ENCODE data around the gene VIM. TPM values are rescaled to one million over a fixed set of nuclear protein-coding genes. Genes with fewer than 3 reads are reported as not detected.

VIM gene
- total and polyA plus RNA-seq, 8 donors = 269 to 723 (median 496) TPM

DNA sequence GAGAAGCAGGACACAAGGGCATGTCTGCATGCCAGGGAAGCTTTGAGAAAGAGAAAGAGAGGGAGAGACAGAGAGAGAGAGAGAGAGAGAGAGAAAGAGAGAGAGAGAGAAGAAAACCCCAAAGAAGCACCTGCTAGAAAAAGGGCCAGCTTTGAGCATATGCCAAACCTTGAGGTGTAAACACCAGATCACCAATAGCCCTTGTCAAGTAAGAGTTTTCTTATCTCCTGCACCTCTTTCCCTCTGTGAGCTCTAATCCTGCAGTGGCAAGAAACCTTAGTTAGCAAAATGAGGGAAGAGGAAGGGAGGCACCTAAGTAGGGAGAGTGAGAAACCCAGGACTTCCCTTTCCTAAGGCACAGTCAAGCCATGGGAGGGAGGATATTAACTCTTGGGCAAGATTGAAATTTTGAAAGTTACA is 15.2 kb upstream of the VIM start:
- intact Hi-C loops (cut with DNase I; ENCODE audit: low total_unique reads) = no loop called here
- DNase-seq = no peak
- TF ChIP-seq, protein P1, sequence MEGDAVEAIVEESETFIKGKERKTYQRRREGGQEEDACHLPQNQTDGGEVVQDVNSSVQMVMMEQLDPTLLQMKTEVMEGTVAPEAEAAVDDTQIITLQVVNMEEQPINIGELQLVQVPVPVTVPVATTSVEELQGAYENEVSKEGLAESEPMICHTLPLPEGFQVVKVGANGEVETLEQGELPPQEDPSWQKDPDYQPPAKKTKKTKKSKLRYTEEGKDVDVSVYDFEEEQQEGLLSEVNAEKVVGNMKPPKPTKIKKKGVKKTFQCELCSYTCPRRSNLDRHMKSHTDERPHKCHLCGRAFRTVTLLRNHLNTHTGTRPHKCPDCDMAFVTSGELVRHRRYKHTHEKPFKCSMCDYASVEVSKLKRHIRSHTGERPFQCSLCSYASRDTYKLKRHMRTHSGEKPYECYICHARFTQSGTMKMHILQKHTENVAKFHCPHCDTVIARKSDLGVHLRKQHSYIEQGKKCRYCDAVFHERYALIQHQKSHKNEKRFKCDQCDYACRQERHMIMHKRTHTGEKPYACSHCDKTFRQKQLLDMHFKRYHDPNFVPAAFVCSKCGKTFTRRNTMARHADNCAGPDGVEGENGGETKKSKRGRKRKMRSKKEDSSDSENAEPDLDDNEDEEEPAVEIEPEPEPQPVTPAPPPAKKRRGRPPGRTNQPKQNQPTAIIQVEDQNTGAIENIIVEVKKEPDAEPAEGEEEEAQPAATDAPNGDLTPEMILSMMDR (IDR thresholded peaks at IDR 0.05) = no peak
- TF ChIP-seq POLR2A (IDR thresholded peaks at IDR 0.05) = no peak
- no peak for TF ChIP-seq POLR2AphosphoS5 (IDR thresholded peaks at IDR 0.05)

DNA sequence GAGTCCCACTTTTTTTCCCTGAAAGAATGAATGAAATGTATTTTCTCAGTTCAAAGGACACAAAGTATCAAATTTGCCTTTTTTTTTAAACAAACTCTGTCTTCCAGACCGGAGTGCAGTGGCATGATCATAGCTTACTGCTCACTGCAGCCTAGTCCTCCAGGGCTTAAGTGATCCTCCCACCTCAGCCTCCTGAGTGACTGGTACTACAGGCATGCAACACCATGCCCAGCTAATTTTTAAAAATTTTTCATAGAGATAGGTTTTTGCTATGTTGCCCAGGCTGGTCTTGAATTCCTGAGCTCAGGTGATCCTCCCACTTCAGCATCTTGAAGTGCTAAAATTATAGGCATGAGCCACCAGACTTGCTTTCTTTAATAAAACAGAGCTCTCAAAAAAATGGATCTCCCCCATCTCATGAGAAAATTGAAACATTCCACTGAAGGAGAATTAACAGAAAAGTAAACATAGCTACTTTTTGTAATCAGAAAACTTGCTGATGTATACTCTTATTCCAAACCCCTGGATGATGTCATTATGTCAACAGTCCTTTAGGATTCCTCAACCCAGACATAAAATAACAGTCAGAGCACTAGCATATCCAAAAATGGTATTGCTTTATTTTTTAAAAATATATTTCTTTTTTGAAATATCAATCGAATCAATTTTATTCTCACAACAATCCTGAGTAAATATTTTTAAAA is 14.2 kb upstream of the VIM start:
- H3K4me3 ChIP-seq = no peak overlapping the region
- no peaks in the 10 kb centered on the region for H3K27me3 ChIP-seq
- no peak for DNase-seq
- intact Hi-C loops (cut with DNase I; ENCODE audit: low total_unique reads) = no loop called here
- H3K4me1 ChIP-seq = peaks cover 0 to 47% (median 0%) of the 10 kb centered on the region in 4 donors
- no peaks in the 10 kb centered on the region for H3K36me3 ChIP-seq
- 76 to 83% (median 80%) methylated on average over 2 of the region's 2 CpGs for WGBS, 5 donors
- H3K27ac ChIP-seq = no peak overlapping the region
- H3K9me3 ChIP-seq = no peaks in the 10 kb centered on the region
- TF ChIP-seq POLR2A (IDR thresholded peaks at IDR 0.05) = no peak
- TF ChIP-seq, protein P1 (IDR thresholded peaks at IDR 0.05) = no peak
- TF ChIP-seq EP300 (IDR thresholded peaks at IDR 0.05) = no peak
- TF ChIP-seq POLR2AphosphoS5 (IDR thresholded peaks at IDR 0.05) = no peak

More for the DNA sequence above, 15.2 kb upstream of the VIM start:
- Histone ChIP-seq H3K27ac (no peak overlapping the region), H3K4me3 (no peak overlapping the region), H3K27me3 (no peaks in the 10 kb centered on the region), H3K4me1 (peaks cover 0 to 47% (median 0%) of the 10 kb centered on the region in 4 donors), H3K36me3 (no peaks in the 10 kb centered on the region), H3K9me3 (no peaks in the 10 kb centered on the region)

DNA sequence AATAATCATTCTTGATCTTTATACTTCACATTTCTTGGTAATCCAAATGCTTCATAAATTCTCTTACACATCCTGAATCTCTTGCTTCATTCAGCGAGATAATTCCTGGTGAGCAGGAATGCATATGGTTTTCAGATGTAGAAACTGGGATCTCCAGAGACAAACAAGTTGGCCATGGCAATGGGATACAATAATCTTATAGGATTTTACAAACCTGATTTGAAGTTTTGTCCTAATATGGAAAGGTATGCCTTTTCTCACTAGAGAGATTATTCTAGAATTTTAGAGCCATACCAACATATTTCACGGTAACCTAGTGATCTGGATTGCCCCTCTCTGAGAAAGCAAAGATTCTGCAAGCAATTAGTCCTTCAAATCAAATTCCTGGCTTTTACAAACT is 13.5 kb upstream of the VIM start:
- intact Hi-C loops (cut with DNase I; ENCODE audit: low total_unique reads) = no loop called here
- TF ChIP-seq POLR2A (IDR thresholded peaks at IDR 0.05) = no peak
- no peak overlapping the region for H3K4me3 ChIP-seq
- H3K36me3 ChIP-seq = no peaks in the 10 kb centered on the region
- no peaks in the 10 kb centered on the region for H3K9me3 ChIP-seq
- peak overlapping the region in 3 of 5 donors; percentile 65 to 78 (median 77) for H3K27ac ChIP-seq
- no peaks in the 10 kb centered on the region for H3K27me3 ChIP-seq
- WGBS, 5 donors = 73 to 83% (median 79%) methylated on average over 2 of the region's 2 CpGs
- peaks cover 0 to 47% (median 0%) of the 10 kb centered on the region in 4 donors for H3K4me1 ChIP-seq
- no peak for DNase-seq

DNA sequence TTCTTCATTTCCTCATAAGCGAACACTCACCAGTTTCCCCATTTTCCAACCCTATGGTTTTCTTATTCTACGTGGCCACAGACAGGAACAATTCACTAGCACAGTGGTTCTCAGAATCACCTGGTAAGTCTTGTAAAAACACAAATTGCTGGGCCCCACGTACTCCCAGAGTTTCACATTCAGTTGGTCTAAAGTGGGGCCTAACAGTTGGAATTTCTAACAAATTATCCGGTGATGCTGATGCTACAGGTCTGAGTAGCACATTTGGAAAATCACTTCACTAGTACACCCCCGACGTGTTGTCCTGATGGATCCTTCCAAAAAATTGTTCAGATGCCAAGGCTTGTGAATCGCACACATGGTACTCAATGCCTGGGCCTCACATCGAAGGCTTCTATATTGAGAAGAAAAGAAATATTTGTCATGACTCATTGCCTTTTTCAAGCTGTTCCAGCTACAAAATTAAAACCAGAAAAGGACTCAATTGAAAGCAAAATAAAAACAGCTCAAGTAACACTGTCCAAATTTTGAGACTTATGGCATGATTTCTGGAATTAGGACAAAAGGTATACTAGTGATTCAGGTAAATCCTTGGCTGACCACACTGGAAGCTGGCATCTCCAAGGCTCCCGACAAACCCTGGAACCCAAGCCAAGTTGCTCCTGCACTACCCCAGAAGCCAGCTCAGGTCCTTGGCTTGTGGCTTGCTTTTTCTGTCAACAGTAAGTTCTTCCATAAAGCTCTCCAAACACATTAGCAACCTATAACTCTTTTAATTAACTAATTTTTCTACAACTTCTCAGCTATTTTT is 12.9 kb upstream of the VIM start:
- peak in 1 of 2 donors; percentile 41 for DNase-seq
- Histone ChIP-seq H3K27ac (peak overlapping the region in 4 of 5 donors; percentile 30 to 78 (median 71)), H3K36me3 (no peaks in the 10 kb centered on the region), H3K4me1 (peaks cover 0 to 47% (median 0%) of the 10 kb centered on the region in 4 donors), H3K27me3 (no peaks in the 10 kb centered on the region), H3K9me3 (no peaks in the 10 kb centered on the region), H3K4me3 (no peak overlapping the region)
- no peak for TF ChIP-seq POLR2A (IDR thresholded peaks at IDR 0.05)
- TF ChIP-seq, protein P1 (IDR thresholded peaks at IDR 0.05) = no peak
- no peak for TF ChIP-seq POLR2AphosphoS5 (IDR thresholded peaks at IDR 0.05)
- no peak for TF ChIP-seq EP300 (IDR thresholded peaks at IDR 0.05)
- WGBS, 5 donors = 64 to 79% (median 74%) methylated on average over 9 of the region's 9 CpGs
- intact Hi-C loops (cut with DNase I; ENCODE audit: low total_unique reads) = no loop called here
